GM21619 (cell line): Measurements from ENCODE around the gene CCDC196.
"Not testable (repeated sequence)": the region's sequence is repeated elsewhere in the genome, so short reads cannot be mapped to it uniquely, and the experiment has no call there.

Source experiments
- ATAC-seq: cut with Tn5 transposase; IDR thresholded peaks from one replicate; pipeline ENCODE4 v1.9.1; 2021; ENCODE audit not compliant: unreplicated experiment

Gene CCDC196

GRCh38 chr14:66545751-66546150 is 59.6 kb downstream of the CCDC196 start:
- not testable (repeated sequence) for ATAC-seq
